ENCODE results near the gene RPL3. TPM values are rescaled to one million over a fixed set of nuclear protein-coding genes. Genes with fewer than 3 reads are reported as not detected.

Gene RPL3
- total and polyA plus RNA-seq, 8 donors: 1,199 to 2,659 (median 1,706) TPM

DNA sequence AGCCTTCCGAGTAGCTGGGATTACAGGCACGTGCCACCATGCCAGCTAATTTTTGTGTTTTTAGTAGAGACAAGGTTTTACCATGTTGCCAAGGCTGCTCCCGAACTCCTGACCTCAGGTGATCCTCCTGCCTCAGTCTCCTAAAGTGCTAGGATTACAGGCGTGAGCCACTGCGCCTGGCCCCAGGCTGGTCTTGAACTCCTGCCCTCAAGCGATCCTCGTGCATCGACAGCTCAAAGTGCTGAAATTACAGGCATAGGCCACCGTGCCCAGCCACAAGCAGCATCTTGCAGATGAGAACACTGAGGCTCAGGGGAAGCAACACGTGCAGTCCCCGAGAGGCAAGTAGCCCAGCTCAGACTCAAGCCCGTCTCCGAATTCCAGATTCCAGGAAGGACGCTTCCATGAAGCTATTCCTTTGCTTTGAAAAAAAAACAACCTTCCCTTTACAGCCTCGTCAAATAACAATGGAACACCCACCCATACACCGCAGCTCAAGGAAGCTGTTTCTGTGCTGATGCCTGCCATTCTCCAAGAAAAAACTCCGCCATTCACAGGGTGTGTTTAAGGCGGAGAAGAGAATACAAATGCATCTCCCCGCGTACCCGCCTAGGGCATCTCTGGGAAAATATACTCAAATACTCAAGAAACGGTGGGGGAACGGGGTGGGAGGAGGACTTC is 40.1 kb downstream of the RPL3 start:
- FAIRE-seq (no peak), DNase-seq (peak in 1 of 6 donors; percentile 19), ATAC-seq (no peak)
- TF ChIP-seq, protein P1, sequence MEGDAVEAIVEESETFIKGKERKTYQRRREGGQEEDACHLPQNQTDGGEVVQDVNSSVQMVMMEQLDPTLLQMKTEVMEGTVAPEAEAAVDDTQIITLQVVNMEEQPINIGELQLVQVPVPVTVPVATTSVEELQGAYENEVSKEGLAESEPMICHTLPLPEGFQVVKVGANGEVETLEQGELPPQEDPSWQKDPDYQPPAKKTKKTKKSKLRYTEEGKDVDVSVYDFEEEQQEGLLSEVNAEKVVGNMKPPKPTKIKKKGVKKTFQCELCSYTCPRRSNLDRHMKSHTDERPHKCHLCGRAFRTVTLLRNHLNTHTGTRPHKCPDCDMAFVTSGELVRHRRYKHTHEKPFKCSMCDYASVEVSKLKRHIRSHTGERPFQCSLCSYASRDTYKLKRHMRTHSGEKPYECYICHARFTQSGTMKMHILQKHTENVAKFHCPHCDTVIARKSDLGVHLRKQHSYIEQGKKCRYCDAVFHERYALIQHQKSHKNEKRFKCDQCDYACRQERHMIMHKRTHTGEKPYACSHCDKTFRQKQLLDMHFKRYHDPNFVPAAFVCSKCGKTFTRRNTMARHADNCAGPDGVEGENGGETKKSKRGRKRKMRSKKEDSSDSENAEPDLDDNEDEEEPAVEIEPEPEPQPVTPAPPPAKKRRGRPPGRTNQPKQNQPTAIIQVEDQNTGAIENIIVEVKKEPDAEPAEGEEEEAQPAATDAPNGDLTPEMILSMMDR (IDR thresholded peaks at IDR 0.05): no peak
- Histone ChIP-seq H3K27ac (no peak overlapping the region), H3K4me3 (no peak overlapping the region), H3K27me3 (no peaks in the 10 kb centered on the region), H3K4me1 (peaks cover 0 to 7% (median 0%) of the 10 kb centered on the region in 3 donors), H3K9me3 (no peaks in the 10 kb centered on the region), H3K36me3 (no peaks in the 10 kb centered on the region)
- intact Hi-C loops (cut with DNase I): no loop called here
- WGBS, 2 donors: 83 to 88% methylated on average over 23 of the region's 23 CpGs

DNA sequence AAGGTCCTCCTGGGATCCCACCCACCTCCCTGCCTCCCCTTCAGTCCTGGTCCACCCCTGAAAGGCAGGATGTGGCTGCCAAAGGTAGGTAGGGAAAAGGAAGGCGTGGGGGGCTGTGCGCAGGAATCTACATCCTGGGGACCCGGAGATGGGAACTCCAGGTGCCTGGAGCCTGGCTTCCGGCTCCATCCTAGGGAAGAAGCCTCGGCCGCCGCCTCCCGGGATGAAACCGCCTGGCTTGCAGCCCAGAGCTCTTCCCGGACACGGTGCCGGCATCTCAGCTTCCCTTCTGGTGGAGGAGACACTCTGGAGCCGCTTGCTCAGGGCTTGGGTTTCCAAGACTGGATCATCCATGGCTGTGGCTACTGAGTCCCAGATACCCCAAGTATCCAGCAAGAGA is 41.4 kb downstream of the RPL3 start:
- 85% methylated on average over 9 to 13 of the region's 13 CpGs for WGBS, 2 donors
- Histone ChIP-seq H3K36me3 (no peaks in the 10 kb centered on the region), H3K4me1 (peaks cover 0 to 7% (median 0%) of the 10 kb centered on the region in 3 donors), H3K4me3 (no peak overlapping the region), H3K27ac (no peak overlapping the region), H3K9me3 (no peaks in the 10 kb centered on the region), H3K27me3 (no peaks in the 10 kb centered on the region)
- no peak for DNase-seq
- ATAC-seq: no peak
- TF ChIP-seq, protein P1 (IDR thresholded peaks at IDR 0.05): no peak
- no peak for FAIRE-seq
- intact Hi-C loops (cut with DNase I): no loop called here

DNA sequence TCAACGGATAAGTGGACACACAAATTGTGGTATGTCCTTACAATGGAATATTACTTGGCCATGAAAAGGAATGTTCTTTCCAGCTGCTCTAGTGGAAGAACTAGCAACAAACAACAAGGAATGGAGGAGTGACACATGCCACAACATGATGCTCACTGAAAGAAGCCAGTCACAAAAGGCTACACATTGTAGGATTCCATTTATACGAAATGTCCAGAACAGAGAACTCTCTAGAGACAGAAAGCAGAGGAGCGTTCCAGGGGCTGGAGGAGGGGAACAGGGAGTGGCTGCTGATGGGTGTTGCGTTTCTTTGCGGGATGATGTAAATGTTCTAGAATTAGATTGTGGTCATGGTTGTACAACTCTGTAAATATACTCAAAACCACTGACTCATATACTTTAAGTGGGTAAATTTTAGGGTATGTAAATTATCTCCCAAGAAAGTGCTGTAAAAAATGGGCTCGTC is 42.2 kb downstream of the RPL3 start:
- intact Hi-C loops (cut with DNase I): no loop called here
- no peak for ATAC-seq

DNA sequence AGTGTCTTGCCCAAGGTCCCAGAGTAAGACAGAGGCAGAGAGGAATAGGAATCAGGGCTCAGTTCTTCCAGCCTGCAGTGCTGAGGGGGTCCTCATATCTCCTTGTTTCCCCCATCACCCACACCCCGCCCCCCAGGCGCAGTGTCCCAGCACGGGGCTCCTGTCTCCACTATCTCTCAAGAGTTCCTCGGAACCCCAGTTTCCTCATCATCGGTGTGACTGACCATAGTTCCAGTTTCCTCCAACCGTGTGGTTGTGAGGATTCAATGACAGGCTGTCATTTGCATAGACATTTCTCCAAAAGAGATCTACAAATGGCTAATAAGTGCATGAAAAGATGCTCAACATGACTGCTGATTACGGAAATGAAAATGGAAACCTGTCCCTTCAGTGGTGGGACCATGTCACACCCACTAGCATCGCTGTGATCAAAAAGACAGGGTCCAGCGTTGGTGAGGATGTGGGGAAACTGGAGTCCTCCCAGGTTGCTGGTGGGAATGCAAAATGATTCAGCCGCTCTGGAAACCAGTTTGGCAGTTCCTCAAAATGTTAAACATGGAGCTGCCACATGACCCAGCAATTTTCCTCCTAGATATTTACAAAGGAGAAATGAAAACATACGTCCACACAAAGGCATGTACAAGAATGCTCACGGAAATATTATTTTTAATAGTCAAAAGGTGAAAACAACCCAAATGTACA is 42.8 kb downstream of the RPL3 start:
- Histone ChIP-seq H3K27ac (peak overlapping the region in 1 of 4 donors; percentile 46), H3K36me3 (no peaks in the 10 kb centered on the region), H3K27me3 (no peaks in the 10 kb centered on the region), H3K4me1 (peaks cover 0 to 7% (median 0%) of the 10 kb centered on the region in 3 donors), H3K9me3 (no peaks in the 10 kb centered on the region), H3K4me3 (no peak overlapping the region)
- intact Hi-C loops (cut with DNase I): no loop called here
- 94% methylated on average over 12 of the region's 12 CpGs for WGBS, 2 donors
- DNase-seq (no peak), FAIRE-seq (no peak), ATAC-seq (no peak)
- TF ChIP-seq, protein P1 (IDR thresholded peaks at IDR 0.05): no peak

More for the DNA sequence above, 42.2 kb downstream of the RPL3 start:
- WGBS, 2 donors: 92 to 93% methylated on average over 6 of the region's 6 CpGs
- no peak for DNase-seq
- no peaks in the 10 kb centered on the region for H3K9me3 ChIP-seq
- H3K4me1 ChIP-seq: peaks cover 0 to 7% (median 0%) of the 10 kb centered on the region in 3 donors
- H3K27ac ChIP-seq: no peak overlapping the region
- H3K36me3 ChIP-seq: no peaks in the 10 kb centered on the region
- H3K27me3 ChIP-seq: no peaks in the 10 kb centered on the region
- FAIRE-seq: no peak
- TF ChIP-seq, protein P1 (IDR thresholded peaks at IDR 0.05): no peak
- no peak overlapping the region for H3K4me3 ChIP-seq

All from pancreas (tissue), 10 donors.